Measurements from ENCODE around the gene KIF1A.

Gene KIF1A

GRCh38 chr2:240819858-240820606, at the start of gene KIF1A:
TSS of gene KIF1A (minus strand) at chr2:240820219. CDS start at chr2:240797752, 22,467 bp downstream.
- Histone ChIP-seq H3K4me3 (ENCODE audit: low read depth in 1 of 5, low read length in 5 of 5) (peak within 1 kb of the TSS in 1 of 5 donors; percentile 10), H3K27ac (ENCODE audit: low read depth, low read length) (no peak within 1 kb of the TSS), H3K27me3 (ENCODE audit: control insufficient read depth in 5 of 5, insufficient read depth in 4 of 5, low read length in 5 of 5) (peaks cover 14 to 64% (median 51%) of the 10 kb centered on the region in 5 donors), H3K4me1 (ENCODE audit: control insufficient read depth in 5 of 5, insufficient read depth in 5 of 5, low read length in 5 of 5) (peaks cover 0 to 14% (median 11%) of the 10 kb centered on the region in 5 donors), H3K9ac (ENCODE audit: low read length in 5 of 5) (no peak within 1 kb of the TSS), H3K9me3 (ENCODE audit: control insufficient read depth in 5 of 5, low read length in 5 of 5) (peaks cover 0 to 12% (median 9%) of the 10 kb centered on the region in 5 donors), H3K36me3 (ENCODE audit: control insufficient read depth in 5 of 5, insufficient read depth in 5 of 5, low read length in 5 of 5) (no peaks in the 10 kb centered on the region)

- Histone ChIP-seq H3K9me3 (ENCODE audit: control insufficient read depth in 5 of 5, low read length in 5 of 5) (no peaks in the 10 kb centered on the region), H3K4me1 (ENCODE audit: control insufficient read depth in 5 of 5, insufficient read depth in 5 of 5, low read length in 5 of 5) (peaks cover 3 to 35% (median 23%) of the 10 kb centered on the region in 5 donors), H3K4me3 (ENCODE audit: low read depth in 1 of 5, low read length in 5 of 5) (no peak overlapping the region), H3K9ac (ENCODE audit: low read length in 5 of 5) (no peak overlapping the region), H3K36me3 (ENCODE audit: control insufficient read depth in 5 of 5, insufficient read depth in 5 of 5, low read length in 5 of 5) (no peaks in the 10 kb centered on the region), H3K27me3 (ENCODE audit: control insufficient read depth in 5 of 5, insufficient read depth in 4 of 5, low read length in 5 of 5) (no peaks in the 10 kb centered on the region), H3K27ac (ENCODE audit: low read depth, low read length) (no peak overlapping the region)
Observed at GRCh38 chr2:240869109-240869955, 49.3 kb upstream of the KIF1A start.

- H3K36me3 ChIP-seq (ENCODE audit: control insufficient read depth in 5 of 5, insufficient read depth in 5 of 5, low read length in 5 of 5): no peaks in the 10 kb centered on the region
- H3K27me3 ChIP-seq (ENCODE audit: control insufficient read depth in 5 of 5, insufficient read depth in 4 of 5, low read length in 5 of 5): no peaks in the 10 kb centered on the region
- peaks cover 3 to 27% (median 17%) of the 10 kb centered on the region in 5 donors for H3K4me1 ChIP-seq (ENCODE audit: control insufficient read depth in 5 of 5, insufficient read depth in 5 of 5, low read length in 5 of 5)
- H3K4me3 ChIP-seq (ENCODE audit: low read depth in 1 of 5, low read length in 5 of 5): no peak within 1 kb of the TSS
- no peaks in the 10 kb centered on the region for H3K9me3 ChIP-seq (ENCODE audit: control insufficient read depth in 5 of 5, low read length in 5 of 5)
- H3K9ac ChIP-seq (ENCODE audit: low read length in 5 of 5): no peak within 1 kb of the TSS
- no peak within 1 kb of the TSS for H3K27ac ChIP-seq (ENCODE audit: low read depth, low read length)
Observed at GRCh38 chr2:240868286-240869108, 48.5 kb upstream of the KIF1A start, which contains the start of gene AGXT. TSS of gene AGXT (plus strand) at chr2:240868824. CDS start at chr2:240868866, 42 bp downstream.

GRCh38 chr2:240865391-240865790, 45.4 kb upstream of the KIF1A start:
- no peaks in the 10 kb centered on the region for H3K27me3 ChIP-seq (ENCODE audit: control insufficient read depth in 5 of 5, insufficient read depth in 4 of 5, low read length in 5 of 5)
- H3K9ac ChIP-seq (ENCODE audit: low read length in 5 of 5): no peak overlapping the region
- no peak overlapping the region for H3K27ac ChIP-seq (ENCODE audit: low read depth, low read length)
- peaks cover 0 to 6% (median 3%) of the 10 kb centered on the region in 5 donors for H3K4me1 ChIP-seq (ENCODE audit: control insufficient read depth in 5 of 5, insufficient read depth in 5 of 5, low read length in 5 of 5)
- H3K4me3 ChIP-seq (ENCODE audit: low read depth in 1 of 5, low read length in 5 of 5): no peak overlapping the region
- no peaks in the 10 kb centered on the region for H3K9me3 ChIP-seq (ENCODE audit: control insufficient read depth in 5 of 5, low read length in 5 of 5)
- no peaks in the 10 kb centered on the region for H3K36me3 ChIP-seq (ENCODE audit: control insufficient read depth in 5 of 5, insufficient read depth in 5 of 5, low read length in 5 of 5)

GRCh38 chr2:240864475-240864874, 44.5 kb upstream of the KIF1A start:
- no peaks in the 10 kb centered on the region for H3K27me3 ChIP-seq (ENCODE audit: control insufficient read depth in 5 of 5, insufficient read depth in 4 of 5, low read length in 5 of 5)
- H3K9me3 ChIP-seq (ENCODE audit: control insufficient read depth in 5 of 5, low read length in 5 of 5): no peaks in the 10 kb centered on the region
- no peaks in the 10 kb centered on the region for H3K36me3 ChIP-seq (ENCODE audit: control insufficient read depth in 5 of 5, insufficient read depth in 5 of 5, low read length in 5 of 5)
- no peak overlapping the region for H3K9ac ChIP-seq (ENCODE audit: low read length in 5 of 5)
- H3K4me1 ChIP-seq (ENCODE audit: control insufficient read depth in 5 of 5, insufficient read depth in 5 of 5, low read length in 5 of 5): peaks cover 0 to 6% (median 3%) of the 10 kb centered on the region in 5 donors
- H3K27ac ChIP-seq (ENCODE audit: low read depth, low read length): no peak overlapping the region
- H3K4me3 ChIP-seq (ENCODE audit: low read depth in 1 of 5, low read length in 5 of 5): no peak overlapping the region

DNA sequence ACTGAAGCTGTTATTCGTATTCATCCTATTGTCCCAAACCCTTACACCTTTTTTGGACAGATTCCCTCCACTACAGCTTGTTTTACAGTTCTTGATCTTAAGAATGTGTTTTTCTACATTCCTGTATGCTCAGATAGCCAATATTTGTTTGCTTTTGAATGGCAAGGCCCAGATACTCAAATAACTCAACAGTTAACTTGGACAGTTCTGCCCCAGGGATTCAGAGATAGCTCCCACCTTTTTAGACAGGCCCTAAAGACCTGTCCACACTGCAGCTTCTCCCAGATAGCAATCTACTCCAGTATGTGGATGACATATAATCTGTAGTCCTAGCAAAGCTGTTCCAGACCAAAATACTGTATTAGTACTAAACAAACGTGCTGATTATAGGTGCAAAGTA, 41.5 kb upstream of the KIF1A start:
- no peaks in the 10 kb centered on the region for H3K36me3 ChIP-seq (ENCODE audit: control insufficient read depth in 5 of 5, insufficient read depth in 5 of 5, low read length in 5 of 5)
- H3K27ac ChIP-seq (ENCODE audit: low read depth, low read length): no peak overlapping the region
- peaks cover 0 to 3% (median 0%) of the 10 kb centered on the region in 5 donors for H3K27me3 ChIP-seq (ENCODE audit: control insufficient read depth in 5 of 5, insufficient read depth in 4 of 5, low read length in 5 of 5)
- no peaks in the 10 kb centered on the region for H3K4me1 ChIP-seq (ENCODE audit: control insufficient read depth in 5 of 5, insufficient read depth in 5 of 5, low read length in 5 of 5)
- H3K9me3 ChIP-seq (ENCODE audit: control insufficient read depth in 5 of 5, low read length in 5 of 5): no peaks in the 10 kb centered on the region
- no peak overlapping the region for H3K9ac ChIP-seq (ENCODE audit: low read length in 5 of 5)
- H3K4me3 ChIP-seq (ENCODE audit: low read depth in 1 of 5, low read length in 5 of 5): no peak overlapping the region

DNA sequence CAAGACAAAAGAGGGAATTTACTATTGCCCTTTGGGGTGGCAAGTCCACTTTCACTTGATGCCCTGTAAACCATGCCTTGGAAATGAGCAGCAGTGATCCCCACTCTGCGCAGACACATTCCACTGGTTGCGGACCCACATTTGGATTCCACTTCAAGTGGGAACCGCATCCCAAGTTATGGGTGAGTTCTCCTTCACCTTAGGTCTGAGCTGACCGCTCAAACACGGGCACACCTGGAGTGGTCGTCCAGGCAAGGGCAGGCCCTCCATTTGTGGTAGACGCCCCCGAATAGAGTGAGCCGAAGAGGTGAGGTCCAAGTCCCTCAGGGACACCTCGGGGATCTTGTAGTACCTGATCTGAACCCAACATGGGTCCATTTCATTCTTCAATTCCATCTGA, 38.9 kb upstream of the KIF1A start:
- no peaks in the 10 kb centered on the region for H3K4me1 ChIP-seq (ENCODE audit: control insufficient read depth in 5 of 5, insufficient read depth in 5 of 5, low read length in 5 of 5)
- no peak overlapping the region for H3K9ac ChIP-seq (ENCODE audit: low read length in 5 of 5)
- peaks cover 0 to 14% (median 7%) of the 10 kb centered on the region in 5 donors for H3K9me3 ChIP-seq (ENCODE audit: control insufficient read depth in 5 of 5, low read length in 5 of 5)
- no peak overlapping the region for H3K27ac ChIP-seq (ENCODE audit: low read depth, low read length)
- H3K27me3 ChIP-seq (ENCODE audit: control insufficient read depth in 5 of 5, insufficient read depth in 4 of 5, low read length in 5 of 5): peaks cover 0 to 7% (median 0%) of the 10 kb centered on the region in 5 donors
- no peak overlapping the region for H3K4me3 ChIP-seq (ENCODE audit: low read depth in 1 of 5, low read length in 5 of 5)
- H3K36me3 ChIP-seq (ENCODE audit: control insufficient read depth in 5 of 5, insufficient read depth in 5 of 5, low read length in 5 of 5): no peaks in the 10 kb centered on the region

DNA sequence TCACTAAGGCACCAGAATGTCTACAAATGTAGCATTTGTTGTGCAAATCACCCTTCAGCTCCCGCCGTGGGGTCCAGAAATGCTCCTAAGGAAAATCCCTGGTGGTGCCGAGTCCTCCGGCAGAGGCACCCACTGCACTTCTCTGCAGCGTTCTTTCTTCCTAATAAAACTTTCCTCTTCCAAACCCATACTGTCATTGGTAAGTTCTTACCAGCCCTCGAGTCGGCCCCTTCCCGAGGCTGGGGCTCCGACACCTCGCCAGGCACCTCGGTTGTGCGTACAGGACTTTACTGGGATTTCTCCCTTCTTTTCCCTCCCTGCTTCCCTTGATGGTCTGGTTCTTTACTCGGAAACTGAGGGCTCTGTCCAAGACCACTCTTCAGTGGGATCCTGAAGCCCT, 38.3 kb upstream of the KIF1A start:
- Histone ChIP-seq H3K4me1 (ENCODE audit: control insufficient read depth in 5 of 5, insufficient read depth in 5 of 5, low read length in 5 of 5) (no peaks in the 10 kb centered on the region), H3K27ac (ENCODE audit: low read depth, low read length) (no peak overlapping the region), H3K9ac (ENCODE audit: low read length in 5 of 5) (no peak overlapping the region), H3K27me3 (ENCODE audit: control insufficient read depth in 5 of 5, insufficient read depth in 4 of 5, low read length in 5 of 5) (peaks cover 0 to 7% (median 0%) of the 10 kb centered on the region in 5 donors), H3K36me3 (ENCODE audit: control insufficient read depth in 5 of 5, insufficient read depth in 5 of 5, low read length in 5 of 5) (no peaks in the 10 kb centered on the region), H3K4me3 (ENCODE audit: low read depth in 1 of 5, low read length in 5 of 5) (no peak overlapping the region), H3K9me3 (ENCODE audit: control insufficient read depth in 5 of 5, low read length in 5 of 5) (peaks cover 0 to 14% (median 7%) of the 10 kb centered on the region in 5 donors)

DNA sequence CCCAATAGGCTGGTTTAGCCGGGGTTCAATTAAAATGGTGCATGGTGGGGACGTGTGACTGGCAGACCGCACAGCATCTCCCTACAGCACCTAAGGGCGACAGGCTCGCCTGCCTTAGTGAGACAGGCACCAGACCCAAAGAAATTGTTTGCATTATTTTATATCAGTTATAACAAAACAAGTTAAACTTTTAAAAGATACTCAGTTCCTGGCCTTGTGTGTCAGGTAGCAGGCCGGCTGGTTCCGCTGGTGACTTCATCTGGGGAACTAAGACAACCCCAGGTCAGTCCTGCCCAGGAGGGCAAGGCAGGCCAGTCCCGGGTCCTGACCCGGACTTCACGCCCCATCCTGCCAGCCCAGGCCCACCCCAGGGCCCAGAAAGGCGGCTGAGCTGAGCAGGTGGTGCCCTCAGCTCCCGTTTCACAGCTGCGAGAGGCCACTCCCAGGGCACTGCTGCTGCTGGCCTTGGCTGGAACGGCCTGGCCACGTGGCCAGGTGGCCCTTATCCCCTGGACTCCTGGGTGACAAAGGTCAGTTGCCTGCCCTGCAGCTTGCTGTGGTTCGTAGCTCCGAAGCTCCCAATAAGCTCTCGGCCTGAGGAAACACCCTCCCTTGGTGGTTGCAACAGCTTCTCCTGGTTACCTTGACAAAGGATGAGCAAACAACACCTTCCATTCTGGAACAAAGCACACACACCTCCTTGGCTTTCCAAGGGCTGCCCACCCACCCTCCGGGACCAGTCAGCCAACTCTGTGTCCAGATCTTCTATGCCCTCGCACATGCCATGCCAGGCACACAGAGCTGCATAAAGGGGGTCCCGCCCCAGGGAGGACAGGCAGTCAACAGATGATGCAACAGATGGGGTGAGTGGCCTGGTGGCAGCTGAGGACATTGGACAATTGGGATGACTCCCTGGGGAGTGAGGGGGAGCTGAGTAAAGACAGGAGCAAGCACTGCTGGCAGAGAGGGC, 37.3 kb upstream of the KIF1A start:
- Histone ChIP-seq H3K9ac (ENCODE audit: low read length in 5 of 5) (no peak overlapping the region), H3K4me1 (ENCODE audit: control insufficient read depth in 5 of 5, insufficient read depth in 5 of 5, low read length in 5 of 5) (no peaks in the 10 kb centered on the region), H3K4me3 (ENCODE audit: low read depth in 1 of 5, low read length in 5 of 5) (no peak overlapping the region), H3K36me3 (ENCODE audit: control insufficient read depth in 5 of 5, insufficient read depth in 5 of 5, low read length in 5 of 5) (no peaks in the 10 kb centered on the region), H3K27me3 (ENCODE audit: control insufficient read depth in 5 of 5, insufficient read depth in 4 of 5, low read length in 5 of 5) (peaks cover 0 to 7% (median 0%) of the 10 kb centered on the region in 5 donors), H3K9me3 (ENCODE audit: control insufficient read depth in 5 of 5, low read length in 5 of 5) (peaks cover 0 to 14% (median 7%) of the 10 kb centered on the region in 5 donors), H3K27ac (ENCODE audit: low read depth, low read length) (no peak overlapping the region)

Measured in subcutaneous abdominal adipose tissue (tissue), 5 donors.